H9 (cell line): Measurements from ENCODE around the gene UTP20. TPM values are rescaled to one million over a fixed set of nuclear protein-coding genes. Genes with fewer than 3 reads are reported as not detected.

Experiments used
- DNase-seq: peaks from one replicate; pipeline ENCODE4 v3.0.0-alpha.2; 2017
- H2AFZ ChIP-seq: one replicate; pipeline ENCODE4 v1.6.1; 2013; ENCODE audit warnings: mild to moderate bottlenecking, low read length, control low read depth, moderate library complexity
- H2AK5ac ChIP-seq: 2 replicates; pipeline ENCODE4 v1.6.1; 2013; ENCODE audit warnings: low read length, control low read depth, mixed read lengths; ENCODE audit not compliant: insufficient read length
- H2BK120ac ChIP-seq: one replicate; pipeline ENCODE4 v1.6.1; 2013; ENCODE audit warnings: low read depth, mild to moderate bottlenecking, low read length, control low read depth, inconsistent platforms; ENCODE audit not compliant: poor library complexity, severe bottlenecking
- H2BK12ac ChIP-seq: 2 replicates; pipeline ENCODE4 v1.6.1; 2013; ENCODE audit warnings: low read length, control low read depth, mixed read lengths, low read depth; ENCODE audit not compliant: insufficient read length
- H2BK15ac ChIP-seq: 2 replicates; pipeline ENCODE4 v1.6.1; 2013; ENCODE audit warnings: low read depth, low read length, control low read depth
- H2BK20ac ChIP-seq: one replicate; pipeline ENCODE4 v1.6.1; 2013; ENCODE audit warnings: low read depth, mild to moderate bottlenecking, low read length, control low read depth, inconsistent platforms; ENCODE audit not compliant: poor library complexity, severe bottlenecking
- H2BK5ac ChIP-seq: 2 replicates; pipeline ENCODE4 v1.6.1; 2013; ENCODE audit warnings: low read length, control low read depth, mixed read lengths; ENCODE audit not compliant: insufficient read length
- H3K14ac ChIP-seq: 2 replicates; pipeline ENCODE4 v1.6.1; 2013; ENCODE audit warnings: low read length, control low read depth; ENCODE audit not compliant: insufficient read depth
- H3K18ac ChIP-seq: 2 replicates; pipeline ENCODE4 v1.6.1; 2013; ENCODE audit warnings: low read depth, mild to moderate bottlenecking, mixed read lengths, low read length, control low read depth; ENCODE audit not compliant: insufficient read length
- H3K23ac ChIP-seq: 2 replicates; pipeline ENCODE4 v1.6.1; 2013; ENCODE audit warnings: low read length, control low read depth, mixed read lengths, low read depth; ENCODE audit not compliant: insufficient read length
- H3K23me2 ChIP-seq: 2 replicates; pipeline ENCODE4 v1.6.1; 2013; ENCODE audit warnings: low read depth, mild to moderate bottlenecking, mixed read lengths, low read length, control low read depth; ENCODE audit not compliant: insufficient read length, poor library complexity, severe bottlenecking
- H3K27ac ChIP-seq: 2 replicates; pipeline ENCODE4 v1.5.1; 2013; ENCODE audit warnings: low read length, control low read depth, mixed read lengths, low read depth; ENCODE audit not compliant: insufficient read length
- H3K27me3 ChIP-seq: 2 replicates; pipeline ENCODE4 v1.6.1; 2013; ENCODE audit warnings: low read length, control low read depth, inconsistent platforms; ENCODE audit not compliant: insufficient read depth
- H3K4ac ChIP-seq: 2 replicates; pipeline ENCODE4 v1.6.1; 2013; ENCODE audit warnings: low read depth, mild to moderate bottlenecking, control low read depth, inconsistent platforms, low read length, moderate library complexity
- H3K4me1 ChIP-seq: 2 replicates; pipeline ENCODE4 v1.6.1; 2013; ENCODE audit warnings: low read length, control low read depth, inconsistent platforms; ENCODE audit not compliant: insufficient read depth
- H3K4me2 ChIP-seq: 2 replicates; pipeline ENCODE4 v1.6.1; 2013; ENCODE audit warnings: low read length, control low read depth, mixed read lengths; ENCODE audit not compliant: insufficient read length, insufficient read depth
- H3K56ac ChIP-seq: 2 replicates; pipeline ENCODE4 v1.6.1; 2013; ENCODE audit warnings: low read depth, mild to moderate bottlenecking, mixed read lengths, low read length, control low read depth; ENCODE audit not compliant: insufficient read length
- H3K79me1 ChIP-seq: 2 replicates; pipeline ENCODE4 v1.6.1; 2013; ENCODE audit warnings: low read depth, mild to moderate bottlenecking, moderate library complexity, low read length, control low read depth, inconsistent platforms; ENCODE audit not compliant: insufficient read depth, poor library complexity, severe bottlenecking
- H3K79me2 ChIP-seq: 2 replicates; pipeline ENCODE4 v1.6.1; 2013; ENCODE audit warnings: low read length, control low read depth, inconsistent platforms; ENCODE audit not compliant: insufficient read depth
- H3K9ac ChIP-seq: 2 replicates; pipeline ENCODE4 v1.6.1; 2013; ENCODE audit warnings: low read length, control low read depth, mixed read lengths; ENCODE audit not compliant: insufficient read length; ENCODE audit errors: extremely low read depth
- H3K9me3 ChIP-seq: one replicate; pipeline ENCODE4 v1.6.1; 2013; ENCODE audit warnings: low read depth, low read length, inconsistent platforms; ENCODE audit not compliant: control insufficient read depth
- H3T11ph ChIP-seq: one replicate; pipeline ENCODE4 v1.6.1; 2013; ENCODE audit warnings: mild to moderate bottlenecking, low read length, control low read depth, inconsistent platforms
- H4K20me1 ChIP-seq: one replicate; pipeline ENCODE4 v1.6.1; 2013; ENCODE audit not compliant: control insufficient read depth, insufficient read length, insufficient read depth
- H4K5ac ChIP-seq: 2 replicates; pipeline ENCODE4 v1.6.1; 2013; ENCODE audit warnings: low read depth, mild to moderate bottlenecking, mixed read lengths, low read length, control low read depth; ENCODE audit not compliant: insufficient read length
- H4K8ac ChIP-seq: replicated peaks from 2 replicates; pipeline ENCODE4 v1.6.1; 2013; ENCODE audit warnings: low read length, control low read depth, mixed read lengths, low read depth; ENCODE audit not compliant: insufficient read length
- H4K91ac ChIP-seq: 2 replicates; pipeline ENCODE4 v1.6.1; 2013; ENCODE audit warnings: low read depth, mild to moderate bottlenecking, moderate library complexity, mixed read lengths, low read length, control low read depth; ENCODE audit not compliant: insufficient read length
- H3K27ac Mint-ChIP-seq, 3 experiments: 2 replicates in 2 of 3; 3 replicates in 1 of 3; pipeline ENCODE4 v1.8.0; 2020 to 2021; ENCODE audit warnings: mixed read lengths in 3 of 3, mild to moderate bottlenecking in 1 of 3, moderate library complexity in 1 of 3
- H3K27me3 Mint-ChIP-seq: 2 replicates; pipeline ENCODE4 v1.8.0; 2021; ENCODE audit warnings: low read depth, mild to moderate bottlenecking, moderate library complexity, mixed read lengths
- H3K36me3 Mint-ChIP-seq, 3 experiments: 2 replicates in 2 of 3; 3 replicates in 1 of 3; pipeline ENCODE4 v1.8.0; 2020 to 2021; ENCODE audit warnings: low read depth in 3 of 3, mixed read lengths in 3 of 3; ENCODE audit not compliant: insufficient read depth in 1 of 3
- H3K4me1 Mint-ChIP-seq, 2 experiments: 2 replicates each; pipeline ENCODE4 v1.8.0; 2020; ENCODE audit warnings: mixed read lengths in 2 of 2
- H3K4me3 Mint-ChIP-seq, 2 experiments: 2 replicates in 1 of 2; 3 replicates in 1 of 2; pipeline ENCODE4 v1.8.0; 2020 to 2021; ENCODE audit warnings: mild to moderate bottlenecking in 2 of 2, mixed read lengths in 2 of 2, moderate library complexity in 1 of 2
- H3K9me3 Mint-ChIP-seq, 2 experiments: 2 replicates in 1 of 2; 3 replicates in 1 of 2; pipeline ENCODE4 v1.8.0; 2020; ENCODE audit warnings: mild to moderate bottlenecking in 2 of 2, mixed read lengths in 2 of 2, moderate library complexity in 1 of 2
- CTCF ChIP-seq: fragments of 200-600 bp; sonication (generic); conservative IDR thresholded peaks from 3 replicates; pipeline ENCODE4 v1.8.0; 2021; ENCODE audit warnings: antibody characterized with exemption, mild to moderate bottlenecking
- WGBS: extraction: QIAGEN DNeasy Blood & Tissue Kit; methylation state at CpG from one replicate; pipeline ENCODE4 v1.1.7; 2013; ENCODE audit warnings: missing lambda C conversion rate, low lambda C conversion rate, mixed read lengths; ENCODE audit not compliant: insufficient read length; ENCODE audit errors: extremely low coverage; 5-methylcytosine and 5-hydroxymethylcytosine counted together
- total RNA-seq: library from RNA; stranded (reverse); gene quantifications from 2 replicates; pipeline ENCODE4 v1.2.1, GENCODE V29; 2021

UTP20 gene
- total RNA-seq, 1 experiment from 2014 or later, result 38.3 TPM

DNA sequence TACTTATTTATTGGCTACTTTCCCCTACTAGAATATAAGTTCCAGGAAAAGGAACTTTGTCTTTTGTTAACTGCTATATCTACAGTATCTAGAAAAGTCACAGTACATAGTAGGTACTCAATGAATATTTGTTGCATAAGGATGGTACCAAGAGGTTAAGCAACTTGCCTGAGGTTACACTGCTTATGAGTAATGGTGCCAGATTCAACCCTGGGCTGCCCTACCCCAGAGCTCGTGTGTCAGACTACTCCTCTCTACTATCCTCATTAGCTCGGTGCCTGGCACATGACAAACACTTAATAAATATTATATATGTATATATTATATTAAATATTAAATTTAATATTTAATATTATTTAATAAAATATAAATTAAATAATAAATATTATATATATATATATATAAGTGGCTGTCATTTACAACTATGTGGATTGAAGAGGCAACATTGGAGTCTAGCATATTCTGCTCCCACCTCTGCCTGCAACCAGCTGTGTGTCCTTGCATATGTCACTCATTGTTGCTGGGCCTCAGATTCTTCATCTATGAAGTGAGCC lies 25.4 kb downstream of the UTP20 start:
- no peaks in the 10 kb centered on the region for H3K27me3 Mint-ChIP-seq
- H3K79me1 ChIP-seq, result no peaks in the 10 kb centered on the region
- no peak overlapping the region for H2AFZ ChIP-seq

More for the DNA sequence above, 25.4 kb downstream of the UTP20 start:
- DNase-seq, result no peak
- Mint-ChIP-seq H3K4me1 (no peaks in the 10 kb centered on the region), H3K9me3 (no peaks in the 10 kb centered on the region), H3K36me3 (peaks cover 40 to 87% (median 65%) of the 10 kb centered on the region in 3 experiments), H3K27ac (no peak overlapping the region), H3K4me3 (no peak overlapping the region)
- H3K4ac ChIP-seq, result no peak overlapping the region
- no peak overlapping the region for H3K4me2 ChIP-seq
- H3K56ac ChIP-seq, result no peak overlapping the region
- H4K20me1 ChIP-seq, result no peaks in the 10 kb centered on the region
- no peak overlapping the region for H3T11ph ChIP-seq
- H2BK5ac ChIP-seq, result no peak overlapping the region
- H2BK12ac ChIP-seq, result no peak overlapping the region
- H3K79me2 ChIP-seq, result no peaks in the 10 kb centered on the region
- no peak overlapping the region for H3K18ac ChIP-seq
- no peak overlapping the region for H2BK120ac ChIP-seq
- no peak overlapping the region for H4K5ac ChIP-seq
- H3K9ac ChIP-seq, result no peak overlapping the region
- H3K27ac ChIP-seq, result no peak overlapping the region
- no peak overlapping the region for H2BK15ac ChIP-seq
- H3K27me3 ChIP-seq, result no peaks in the 10 kb centered on the region
- no peak overlapping the region for H3K23ac ChIP-seq
- no peak overlapping the region for H4K8ac ChIP-seq
- H3K9me3 ChIP-seq, result no peaks in the 10 kb centered on the region
- no peaks in the 10 kb centered on the region for H3K23me2 ChIP-seq
- no peak for TF ChIP-seq CTCF
- no peak overlapping the region for H2AK5ac ChIP-seq
- no peak overlapping the region for H4K91ac ChIP-seq
- WGBS, result no CpG with 5 or more reads among the region's 2 CpGs
- no peaks in the 10 kb centered on the region for H3K4me1 ChIP-seq
- H2BK20ac ChIP-seq, result no peak overlapping the region
- no peak overlapping the region for H3K14ac ChIP-seq
